Breast epithelium (tissue), 3 donors: Measurements from ENCODE around the gene ATP23.

Experiments used
- POLR2A ChIP-seq: fragments of 450-650 bp; IDR thresholded peaks from one replicate; pipeline ENCODE4 v1.6.1; 2016; ENCODE audit warnings: antibody characterized with exemption, mild to moderate bottlenecking, moderate library complexity
- POLR2AphosphoS5 ChIP-seq, 3 donors: sonication (generic); formaldehyde crosslinking; IDR thresholded peaks; one replicate each; pipeline ENCODE4 v1.6.1; 2017; ENCODE audit warnings: antibody characterized with exemption in 3 of 3
- TF ChIP-seq, protein P1 (sequence below), 3 donors: fragments of 450-650 bp; IDR thresholded peaks; one replicate each; pipeline ENCODE4 v1.5.1; 2016 to 2017; ENCODE audit warnings: antibody characterized with exemption in 3 of 3, mild to moderate bottlenecking in 3 of 3, moderate library complexity in 3 of 3

DNA sequence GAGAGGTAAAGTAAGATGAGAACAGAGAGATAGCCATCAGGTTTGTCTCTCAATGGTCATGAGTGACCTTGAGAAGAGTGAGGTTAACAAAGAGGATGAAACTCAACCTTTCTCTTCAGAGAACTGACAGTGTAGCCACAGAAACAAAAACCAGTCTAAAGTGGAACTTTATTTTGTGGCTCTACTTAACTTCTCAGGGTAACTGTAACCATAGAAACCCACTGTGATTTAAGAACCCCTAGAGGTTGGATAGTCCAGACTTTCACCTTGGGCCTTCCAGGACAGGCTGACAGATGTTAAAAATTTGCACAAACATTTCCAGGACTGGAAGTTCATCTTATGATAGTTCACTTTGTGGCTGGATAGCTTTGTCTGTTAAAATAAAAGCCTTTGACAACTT, 48.5 kb downstream of the ATP23 start:
- TF ChIP-seq, protein P1, sequence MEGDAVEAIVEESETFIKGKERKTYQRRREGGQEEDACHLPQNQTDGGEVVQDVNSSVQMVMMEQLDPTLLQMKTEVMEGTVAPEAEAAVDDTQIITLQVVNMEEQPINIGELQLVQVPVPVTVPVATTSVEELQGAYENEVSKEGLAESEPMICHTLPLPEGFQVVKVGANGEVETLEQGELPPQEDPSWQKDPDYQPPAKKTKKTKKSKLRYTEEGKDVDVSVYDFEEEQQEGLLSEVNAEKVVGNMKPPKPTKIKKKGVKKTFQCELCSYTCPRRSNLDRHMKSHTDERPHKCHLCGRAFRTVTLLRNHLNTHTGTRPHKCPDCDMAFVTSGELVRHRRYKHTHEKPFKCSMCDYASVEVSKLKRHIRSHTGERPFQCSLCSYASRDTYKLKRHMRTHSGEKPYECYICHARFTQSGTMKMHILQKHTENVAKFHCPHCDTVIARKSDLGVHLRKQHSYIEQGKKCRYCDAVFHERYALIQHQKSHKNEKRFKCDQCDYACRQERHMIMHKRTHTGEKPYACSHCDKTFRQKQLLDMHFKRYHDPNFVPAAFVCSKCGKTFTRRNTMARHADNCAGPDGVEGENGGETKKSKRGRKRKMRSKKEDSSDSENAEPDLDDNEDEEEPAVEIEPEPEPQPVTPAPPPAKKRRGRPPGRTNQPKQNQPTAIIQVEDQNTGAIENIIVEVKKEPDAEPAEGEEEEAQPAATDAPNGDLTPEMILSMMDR (IDR thresholded peaks at IDR 0.05) = no peak
- TF ChIP-seq POLR2A (no peak), POLR2AphosphoS5 (IDR thresholded peaks at IDR 0.05) (no peak)
